Epithelial cell of proximal tubule (primary cell): Measurements from ENCODE around the gene CDC25A. TPM values are rescaled to one million over a fixed set of nuclear protein-coding genes. Genes with fewer than 3 reads are reported as not detected.
"Not testable (repeated sequence)": the region's sequence is repeated elsewhere in the genome, so short reads cannot be mapped to it uniquely, and the experiment has no call there.

Experiments
- DNase-seq: peaks from one replicate; pipeline ENCODE4 v3.0.0-alpha.2; 2011; ENCODE audit warnings: low read depth
- H3K4me3 ChIP-seq: 2 replicates; pipeline ENCODE4 v1.5.1; 2011; ENCODE audit warnings: low read depth, mild to moderate bottlenecking, low read length
- CTCF ChIP-seq: conservative IDR thresholded peaks from 2 replicates; pipeline ENCODE4 v1.5.1; 2012; ENCODE audit warnings: low read depth, mild to moderate bottlenecking, low read length
- total RNA-seq: library from RNA; depleted of rRNA; stranded (reverse); fragments of >200 nt; gene quantifications from 2 replicates; pipeline ENCODE4 v1.2.3, GENCODE V29; 2015

The CDC25A gene
- total RNA-seq, 1 donor from 2014 or later, result 30.8 TPM

DNA sequence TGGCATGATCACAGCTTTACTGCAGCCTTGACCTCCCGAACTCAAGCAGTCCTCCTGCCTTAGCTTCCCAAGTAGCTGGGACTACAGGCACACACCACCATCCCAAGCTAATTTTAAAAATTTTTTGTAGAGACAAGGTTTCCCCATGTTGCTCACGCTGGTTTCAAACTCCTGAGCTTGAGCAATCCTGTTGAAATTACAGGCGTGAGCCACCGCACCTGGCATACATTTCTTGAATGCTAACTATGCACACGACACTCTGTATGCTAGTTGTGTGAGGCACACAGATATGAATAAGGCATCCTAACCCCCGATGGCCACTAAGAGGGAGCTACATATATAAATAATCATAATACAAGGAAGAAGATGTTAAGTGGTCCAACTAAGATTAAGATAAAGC, 64.9 kb downstream of the CDC25A start:
- TF ChIP-seq CTCF, result no peak
- no peak overlapping the region for H3K4me3 ChIP-seq
- DNase-seq, result no peak

DNA sequence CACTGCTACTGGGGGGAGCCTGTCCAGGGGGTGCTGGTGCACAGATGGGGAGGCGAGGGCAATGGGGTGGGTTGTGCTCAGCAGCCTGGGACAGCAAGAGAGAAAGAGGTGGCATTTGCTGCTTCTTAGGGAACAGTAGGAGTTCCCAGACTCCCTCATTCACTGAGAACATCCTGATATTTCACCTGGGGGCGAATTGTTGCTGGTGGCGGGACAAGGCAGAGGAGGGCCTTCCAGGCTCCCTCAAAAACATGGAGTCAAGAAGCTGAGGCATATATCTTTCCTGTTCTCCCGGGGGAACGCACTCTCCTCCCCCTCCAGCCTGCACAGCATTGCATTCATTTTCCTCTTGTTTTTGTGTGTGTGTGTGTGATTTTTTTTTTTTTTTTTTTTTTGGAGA, 65.7 kb downstream of the CDC25A start:
- H3K4me3 ChIP-seq, result no peak overlapping the region
- DNase-seq, result no peak
- TF ChIP-seq CTCF, result no peak

- no peak for TF ChIP-seq CTCF
- H3K4me3 ChIP-seq, result no peak overlapping the region
- DNase-seq, result no peak
Observed at GRCh38 chr3:48120223-48120622, 68.0 kb downstream of the CDC25A start.

DNA sequence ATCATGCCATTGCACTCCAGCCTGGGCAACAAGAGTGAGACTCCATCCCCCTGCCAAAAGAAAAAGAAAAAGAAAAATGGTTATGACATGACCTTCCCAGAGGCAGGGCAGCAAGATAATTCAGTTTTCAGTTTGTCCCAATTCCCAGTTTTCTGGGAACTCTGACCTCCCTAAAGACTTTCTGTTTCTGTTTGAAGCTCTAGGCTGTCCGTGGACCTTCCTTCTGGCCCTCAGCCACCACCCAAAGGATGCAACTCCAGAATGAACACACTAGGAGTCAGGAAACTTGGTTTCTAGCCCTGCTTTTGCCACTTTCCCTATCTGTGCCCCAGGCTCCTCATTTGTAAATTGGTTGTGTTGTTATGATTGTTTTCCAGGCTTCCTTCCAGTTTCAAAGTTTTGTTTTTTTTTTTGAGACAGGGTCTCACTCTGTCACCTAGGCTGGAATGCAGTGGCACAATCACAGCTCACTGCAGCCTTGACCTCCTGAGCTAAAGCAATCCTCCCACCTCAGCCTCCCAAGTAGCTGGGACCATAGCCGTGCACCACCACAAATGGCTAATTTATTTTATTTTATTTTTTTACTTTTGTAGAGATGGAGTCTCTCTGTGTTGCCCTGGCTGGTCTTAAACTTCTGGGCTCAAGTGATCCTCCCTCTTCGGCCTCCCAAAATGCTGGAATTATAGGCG, 68.6 kb downstream of the CDC25A start:
- DNase-seq, result no peak
- no peak overlapping the region for H3K4me3 ChIP-seq
- no peak for TF ChIP-seq CTCF

DNA sequence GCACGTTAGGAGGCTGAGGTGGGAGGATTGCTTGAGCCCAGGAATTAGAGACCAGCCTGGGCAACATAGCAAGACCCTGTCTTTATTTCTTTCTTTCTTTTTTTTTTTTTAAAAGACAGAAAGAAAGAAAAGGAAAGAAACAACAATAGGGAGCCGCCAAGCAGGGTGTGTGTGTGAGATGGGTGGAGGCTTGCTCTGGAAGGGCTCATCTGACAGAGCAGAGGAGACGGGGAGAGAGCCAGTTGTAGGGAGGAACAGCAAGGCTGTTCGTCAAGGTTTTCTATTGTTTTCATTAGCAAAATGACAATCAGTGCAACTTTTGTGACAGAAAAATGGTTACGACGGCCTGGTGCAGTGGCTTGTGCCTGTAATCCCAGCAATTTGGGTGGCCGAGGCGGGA, 69.3 kb downstream of the CDC25A start:
- DNase-seq, result no peak
- no peak overlapping the region for H3K4me3 ChIP-seq
- no peak for TF ChIP-seq CTCF

DNA sequence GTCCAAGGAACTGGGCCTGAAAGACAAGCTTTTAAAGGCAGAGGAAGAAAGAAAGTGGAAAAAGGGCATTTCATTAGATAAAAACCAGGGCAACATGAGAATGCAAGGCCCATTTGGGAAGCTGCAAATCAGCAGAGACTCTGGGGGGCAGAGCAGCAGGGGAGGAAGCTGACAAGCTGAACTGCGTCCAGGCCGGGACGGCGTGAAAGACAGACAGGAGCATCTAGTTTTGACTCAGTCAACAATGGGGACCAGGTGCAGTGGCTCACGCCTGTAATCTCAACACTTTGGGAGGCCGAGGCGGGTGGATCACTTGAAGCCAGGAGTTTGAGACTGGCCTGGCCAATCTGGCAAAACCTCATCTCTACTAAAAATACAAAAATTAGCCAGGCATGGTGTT, 69.9 kb downstream of the CDC25A start:
- DNase-seq, result no peak
- no peak for TF ChIP-seq CTCF
- no peak overlapping the region for H3K4me3 ChIP-seq

GRCh38 chr3:48112813-48113212, 75.4 kb downstream of the CDC25A start:
- no peak for DNase-seq
- TF ChIP-seq CTCF, result no peak
- H3K4me3 ChIP-seq, result no peak overlapping the region

DNA sequence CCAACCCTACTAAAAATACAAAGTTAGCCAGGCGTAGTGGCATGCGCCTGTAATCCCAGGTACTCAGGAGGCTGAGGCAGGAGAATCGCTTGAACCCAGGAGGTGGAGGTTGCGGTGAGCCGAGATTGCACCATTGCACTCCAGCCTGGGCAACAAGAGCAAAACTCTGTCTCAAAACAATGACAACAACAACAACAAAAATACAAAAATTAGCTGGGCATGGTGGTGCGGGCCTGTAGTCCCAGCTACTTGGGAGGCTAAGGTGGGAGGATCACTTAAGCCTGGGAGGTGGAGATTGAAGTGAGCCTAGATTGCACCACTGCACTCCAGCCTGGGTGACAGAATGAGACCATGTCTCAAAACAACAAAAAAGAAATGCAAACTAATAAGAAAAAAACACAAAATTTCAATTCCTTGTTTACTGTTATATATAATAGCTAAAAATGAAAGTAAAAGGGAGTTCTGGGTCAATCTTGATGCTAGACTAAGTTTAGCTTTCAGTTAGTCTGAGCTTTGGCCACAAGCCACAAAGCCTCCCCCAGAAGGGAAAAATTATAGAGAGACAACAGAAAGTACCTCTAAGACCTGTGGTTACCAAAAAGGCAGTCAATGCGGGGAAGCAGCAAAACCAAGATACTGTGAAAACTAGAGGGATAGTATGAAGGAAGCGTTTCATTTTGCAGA, 76.0 kb downstream of the CDC25A start:
- DNase-seq, H3K4me3 ChIP-seq: not testable (repeated sequence)
